ENCODE results near the gene RBM17. TPM values are rescaled to one million over a fixed set of nuclear protein-coding genes. Genes with fewer than 3 reads are reported as not detected.

Gene RBM17
- total RNA-seq, 1 experiment from 2014 or later = 129 TPM

- RAD21 ChIA-PET (ENCODE audit: low non-redundant PET in 1 of 2, low total read pairs in 2 of 2, uncharacterized antibody in 2 of 2, unreplicated experiment in 2 of 2) = no interaction called here
- Histone ChIP-seq H3K27ac (ENCODE audit: low read depth, low read length) (no peak overlapping the region), H3K27me3 (ENCODE audit: insufficient read depth, low read length) (peaks cover 43% of the 10 kb centered on the region), H3K9me2 (ENCODE audit: insufficient read depth) (no peaks in the 10 kb centered on the region), H2AFZ (ENCODE audit: low read depth, low read length, poor library complexity, severe bottlenecking) (no peak overlapping the region), H3K9me3 (ENCODE audit: control insufficient read depth in 1 of 2, insufficient read depth in 1 of 2, low read depth in 1 of 2, low read length in 2 of 2) (no peaks in the 10 kb centered on the region), H3K4me3 (replicated peaks in 1 of 2; ENCODE audit: low read depth in 1 of 2, low read length in 2 of 2) (no peak overlapping the region), H3K9ac (ENCODE audit: low read length) (no peak overlapping the region), H3K79me2 (ENCODE audit: insufficient read depth, low read length) (no peaks in the 10 kb centered on the region), H3K4me1 (ENCODE audit: control insufficient read depth in 1 of 2, insufficient read depth in 2 of 2, low read length in 2 of 2) (no peaks in the 10 kb centered on the region), H3K36me3 (ENCODE audit: control insufficient read depth in 1 of 2, insufficient read depth in 2 of 2, low read length in 2 of 2) (no peaks in the 10 kb centered on the region), H4K20me1 (ENCODE audit: insufficient read depth) (no peaks in the 10 kb centered on the region), H3K4me2 (ENCODE audit: low read length) (no peak overlapping the region)
- CTCF ChIA-PET = no interaction called here
- POLR2A ChIA-PET = no interaction called here
- intact Hi-C loops (cut with micrococcal nuclease) = no loop called here
- DNase-seq (ENCODE audit: low read depth, low spot score) (no peak), ATAC-seq (no peak)
- no TSS peak for BruUV-seq (replicated peaks)
- no peak for TF ChIP-seq SP1 (IDR thresholded peaks at IDR 0.05; ENCODE audit: low read depth)
- TF ChIP-seq, protein P1, sequence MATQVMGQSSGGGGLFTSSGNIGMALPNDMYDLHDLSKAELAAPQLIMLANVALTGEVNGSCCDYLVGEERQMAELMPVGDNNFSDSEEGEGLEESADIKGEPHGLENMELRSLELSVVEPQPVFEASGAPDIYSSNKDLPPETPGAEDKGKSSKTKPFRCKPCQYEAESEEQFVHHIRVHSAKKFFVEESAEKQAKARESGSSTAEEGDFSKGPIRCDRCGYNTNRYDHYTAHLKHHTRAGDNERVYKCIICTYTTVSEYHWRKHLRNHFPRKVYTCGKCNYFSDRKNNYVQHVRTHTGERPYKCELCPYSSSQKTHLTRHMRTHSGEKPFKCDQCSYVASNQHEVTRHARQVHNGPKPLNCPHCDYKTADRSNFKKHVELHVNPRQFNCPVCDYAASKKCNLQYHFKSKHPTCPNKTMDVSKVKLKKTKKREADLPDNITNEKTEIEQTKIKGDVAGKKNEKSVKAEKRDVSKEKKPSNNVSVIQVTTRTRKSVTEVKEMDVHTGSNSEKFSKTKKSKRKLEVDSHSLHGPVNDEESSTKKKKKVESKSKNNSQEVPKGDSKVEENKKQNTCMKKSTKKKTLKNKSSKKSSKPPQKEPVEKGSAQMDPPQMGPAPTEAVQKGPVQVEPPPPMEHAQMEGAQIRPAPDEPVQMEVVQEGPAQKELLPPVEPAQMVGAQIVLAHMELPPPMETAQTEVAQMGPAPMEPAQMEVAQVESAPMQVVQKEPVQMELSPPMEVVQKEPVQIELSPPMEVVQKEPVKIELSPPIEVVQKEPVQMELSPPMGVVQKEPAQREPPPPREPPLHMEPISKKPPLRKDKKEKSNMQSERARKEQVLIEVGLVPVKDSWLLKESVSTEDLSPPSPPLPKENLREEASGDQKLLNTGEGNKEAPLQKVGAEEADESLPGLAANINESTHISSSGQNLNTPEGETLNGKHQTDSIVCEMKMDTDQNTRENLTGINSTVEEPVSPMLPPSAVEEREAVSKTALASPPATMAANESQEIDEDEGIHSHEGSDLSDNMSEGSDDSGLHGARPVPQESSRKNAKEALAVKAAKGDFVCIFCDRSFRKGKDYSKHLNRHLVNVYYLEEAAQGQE (IDR thresholded peaks at IDR 0.05; ENCODE audit: low read depth) = no peak
- TF ChIP-seq EGR1 (IDR thresholded peaks at IDR 0.05; ENCODE audit: low read depth) = no peak
- TF ChIP-seq, protein P2, sequence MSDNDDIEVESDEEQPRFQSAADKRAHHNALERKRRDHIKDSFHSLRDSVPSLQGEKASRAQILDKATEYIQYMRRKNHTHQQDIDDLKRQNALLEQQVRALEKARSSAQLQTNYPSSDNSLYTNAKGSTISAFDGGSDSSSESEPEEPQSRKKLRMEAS (IDR thresholded peaks at IDR 0.05) = no peak
- no peak for TF ChIP-seq EZH2 (IDR thresholded peaks at IDR 0.05)
- no peak for TF ChIP-seq ZBTB33 (IDR thresholded peaks at IDR 0.05; ENCODE audit: extremely low read depth, insufficient replicate concordance, low read length)
- TF ChIP-seq CBX3 (IDR thresholded peaks at IDR 0.05; ENCODE audit: low read depth) = no peak
- no peak for TF ChIP-seq ZFX (IDR thresholded peaks at IDR 0.05)
- TF ChIP-seq ELF1 (IDR thresholded peaks at IDR 0.05; ENCODE audit: borderline replicate concordance, low read depth) = no peak
- no peak for TF ChIP-seq TCF7L2 (IDR thresholded peaks at IDR 0.05; ENCODE audit: borderline replicate concordance, extremely low read depth, insufficient read depth, insufficient read length)
- TF ChIP-seq FOSL1 (IDR thresholded peaks at IDR 0.05; ENCODE audit: low read depth) = no peak
- no peak for TF ChIP-seq POLR2AphosphoS5 (IDR thresholded peaks at IDR 0.05; ENCODE audit: low read depth, low read length)
- TF ChIP-seq, protein P3, sequence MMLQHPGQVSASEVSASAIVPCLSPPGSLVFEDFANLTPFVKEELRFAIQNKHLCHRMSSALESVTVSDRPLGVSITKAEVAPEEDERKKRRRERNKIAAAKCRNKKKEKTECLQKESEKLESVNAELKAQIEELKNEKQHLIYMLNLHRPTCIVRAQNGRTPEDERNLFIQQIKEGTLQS (IDR thresholded peaks at IDR 0.05) = no peak
- TF ChIP-seq POLR2A (IDR thresholded peaks at IDR 0.05; ENCODE audit: borderline replicate concordance, extremely low read depth, insufficient read depth, insufficient read length) = no peak
- TF ChIP-seq, protein P4, sequence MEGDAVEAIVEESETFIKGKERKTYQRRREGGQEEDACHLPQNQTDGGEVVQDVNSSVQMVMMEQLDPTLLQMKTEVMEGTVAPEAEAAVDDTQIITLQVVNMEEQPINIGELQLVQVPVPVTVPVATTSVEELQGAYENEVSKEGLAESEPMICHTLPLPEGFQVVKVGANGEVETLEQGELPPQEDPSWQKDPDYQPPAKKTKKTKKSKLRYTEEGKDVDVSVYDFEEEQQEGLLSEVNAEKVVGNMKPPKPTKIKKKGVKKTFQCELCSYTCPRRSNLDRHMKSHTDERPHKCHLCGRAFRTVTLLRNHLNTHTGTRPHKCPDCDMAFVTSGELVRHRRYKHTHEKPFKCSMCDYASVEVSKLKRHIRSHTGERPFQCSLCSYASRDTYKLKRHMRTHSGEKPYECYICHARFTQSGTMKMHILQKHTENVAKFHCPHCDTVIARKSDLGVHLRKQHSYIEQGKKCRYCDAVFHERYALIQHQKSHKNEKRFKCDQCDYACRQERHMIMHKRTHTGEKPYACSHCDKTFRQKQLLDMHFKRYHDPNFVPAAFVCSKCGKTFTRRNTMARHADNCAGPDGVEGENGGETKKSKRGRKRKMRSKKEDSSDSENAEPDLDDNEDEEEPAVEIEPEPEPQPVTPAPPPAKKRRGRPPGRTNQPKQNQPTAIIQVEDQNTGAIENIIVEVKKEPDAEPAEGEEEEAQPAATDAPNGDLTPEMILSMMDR (IDR thresholded peaks at IDR 0.05 in 2 of 3, conservative IDR thresholded peaks at IDR 0.05 in 1 of 3; ENCODE audit: borderline replicate concordance in 1 of 3, insufficient read depth in 1 of 3, low read depth in 2 of 3, low read length in 2 of 3) = no peak
- no peak for TF ChIP-seq SIN3A (IDR thresholded peaks at IDR 0.05; ENCODE audit: low read depth)
- no peak for TF ChIP-seq JUND (IDR thresholded peaks at IDR 0.05)
Measured at GRCh38 chr10:6071181-6072175, 17.4 kb upstream of the RBM17 start.

All from HCT116 (cell line).